Heart right ventricle (tissue), 16 donors: ENCODE data around the gene MOB3B. TPM values are rescaled to one million over a fixed set of nuclear protein-coding genes. Genes with fewer than 3 reads are reported as not detected.
A peak's percentile ranks its signal among the peaks of the same experiment; 100 is the strongest.

Source experiments
- ATAC-seq, 8 donors: fragments of 200-7000 bp; cut with Tn5 transposase; one replicate each; pipeline ENCODE4 v1.9.1; 2020; ENCODE audit warnings: mild to moderate bottlenecking in 8 of 8, moderate library complexity in 8 of 8, moderate number of reproducible peaks in 1 of 8
- DNase-seq, 2 donors: peaks; one replicate each; pipeline ENCODE4 v3.0.0-alpha.2; 2020
- H3K27ac ChIP-seq, 10 donors: fragments of 200-600 bp; sonication (generic) in 2 of 10; one replicate each; pipeline versions ENCODE4 v1.5.0 to v1.8.0; 2020 to 2022; ENCODE audit warnings: mild to moderate bottlenecking in 3 of 10
- H3K27me3 ChIP-seq, 7 donors: fragments of 200-600 bp; one replicate each; pipeline ENCODE4 v1.8.0; 2021 to 2022; ENCODE audit warnings: mild to moderate bottlenecking in 2 of 7
- H3K36me3 ChIP-seq, 9 donors: fragments of 200-600 bp; sonication (generic) in 1 of 9; one replicate each; pipeline versions ENCODE4 v1.5.0 to v1.8.0; 2020 to 2022; ENCODE audit warnings: mild to moderate bottlenecking in 2 of 9
- H3K4me1 ChIP-seq, 9 donors: fragments of 200-600 bp; sonication (generic) in 1 of 9; one replicate each; pipeline versions ENCODE4 v1.5.0 to v1.8.0; 2020 to 2022; ENCODE audit warnings: mild to moderate bottlenecking in 4 of 9
- H3K4me3 ChIP-seq, 10 donors: fragments of 200-600 bp; sonication (generic) in 2 of 10; one replicate each; pipeline versions ENCODE4 v1.5.0 to v1.8.0; 2020 to 2022; ENCODE audit warnings: mild to moderate bottlenecking in 7 of 10, moderate library complexity in 2 of 10
- H3K9me3 ChIP-seq, 11 donors: fragments of 200-600 bp in 10 of 11; sonication (generic) in 2 of 11; one replicate each; pipeline versions ENCODE4 v1.5.0 to v1.8.0; 2013 to 2022; ENCODE audit warnings: mild to moderate bottlenecking in 2 of 11, control low read depth in 1 of 11, moderate library complexity in 1 of 11
- WGBS, 2 donors: extraction: QIAGEN DNeasy Blood & Tissue Kit; methylation state at CpG; one replicate each; pipeline ENCODE4 v1.1.7; 2013; ENCODE audit warnings: inconsistent platforms in 1 of 2; 5-methylcytosine and 5-hydroxymethylcytosine counted together
- intact Hi-C, 10 donors: fragments of 100-400 bp; cut with DNase I; formaldehyde crosslinking; loops; one replicate each; pipeline versions ENCODE4 v1.11.1 to v1.14.2; 2022
- polyA plus RNA-seq, 2 donors: library from polyadenylated mRNA; stranded (reverse); fragments of 200-250 nt; gene quantifications; one replicate each; pipeline ENCODE4 v1.2.3, GENCODE V29; 2013
- total RNA-seq, 10 donors: library from RNA; stranded (reverse); fragmentation: NEBNext Ultra II Directional in 3 of 10; extraction: Animal tissue kit (Norgen Biotek cat#: 25700) in 3 of 10; gene quantifications; one replicate each; pipeline versions ENCODE4 v1.2.1 to v1.2.4, GENCODE V29; 2021 to 2023
- TF ChIP-seq, protein P1 (sequence below), 9 donors: fragments of 200-600 bp; sonication (generic) in 2 of 9; IDR thresholded peaks; one replicate each; pipeline versions ENCODE4 v1.5.0 to v1.8.0; 2021 to 2022; ENCODE audit warnings: antibody characterized with exemption in 9 of 9, mild to moderate bottlenecking in 5 of 9, moderate library complexity in 1 of 9
- donor health status: Arrhythmogenic right ventricular cardiomyopathy.
- donor health status: ischemic (EF 13 %, LVEDD 7.1; RV severe dilation, severe dysfunction).
- donor health status: healthy with polysubstance abuse.
- donor health status: DM: no; HTN: yes; CAD: no.
- donor health status: DM: no; HTN: no; CAD: no.
- donor health status: ischemic (EF 25% LVEDD 6.9; RV normal size, moderate dysfunction).
- donor health status: ischemic (EF 25% LVEDD 5.7; RV mildly dilated, moderate dysfunction).
- donor health status: healthy.
- donor health status: DM: yes; HTN: yes; CAD: no.
- donor health status: Ischemic cardiomyopathy.
- donor health status: ischemic (EF 35%, LVEDD 5.7; RV mildly dilated, moderate dysfunction).
- donor health status: nonischemic (EF 11% LVEDD 7.7; RV severe dilation, severe dysfunction).
- donor health status: DM: yes; HTN: yes; CAD: no.
- donor health status: PGD.
- donor health status: ischemic (EF 29% LVEDD 5.4; RV normal size, mild dysfunction).
- donor health status: nonischemic (EF 23%, LVEDD 6.1; RV moderate dilation, normal function).

MOB3B gene
- total and polyA plus RNA-seq, 12 donors: 0.39 to 2.3 (median 1.3) TPM

GRCh38 chr9:27432308-27432707 is 97.3 kb downstream of the MOB3B start:
- no peaks in the 10 kb centered on the region for H3K9me3 ChIP-seq
- no peaks in the 10 kb centered on the region for H3K36me3 ChIP-seq
- H3K27ac ChIP-seq: peak overlapping the region in 1 of 10 donors; percentile 51
- H3K4me1 ChIP-seq: peaks cover 0 to 52% (median 13%) of the 10 kb centered on the region in 9 donors
- no peak overlapping the region for H3K4me3 ChIP-seq
- WGBS, 2 donors: 29 to 35% methylated on average over 3 of the region's 3 CpGs
- TF ChIP-seq, protein P1, sequence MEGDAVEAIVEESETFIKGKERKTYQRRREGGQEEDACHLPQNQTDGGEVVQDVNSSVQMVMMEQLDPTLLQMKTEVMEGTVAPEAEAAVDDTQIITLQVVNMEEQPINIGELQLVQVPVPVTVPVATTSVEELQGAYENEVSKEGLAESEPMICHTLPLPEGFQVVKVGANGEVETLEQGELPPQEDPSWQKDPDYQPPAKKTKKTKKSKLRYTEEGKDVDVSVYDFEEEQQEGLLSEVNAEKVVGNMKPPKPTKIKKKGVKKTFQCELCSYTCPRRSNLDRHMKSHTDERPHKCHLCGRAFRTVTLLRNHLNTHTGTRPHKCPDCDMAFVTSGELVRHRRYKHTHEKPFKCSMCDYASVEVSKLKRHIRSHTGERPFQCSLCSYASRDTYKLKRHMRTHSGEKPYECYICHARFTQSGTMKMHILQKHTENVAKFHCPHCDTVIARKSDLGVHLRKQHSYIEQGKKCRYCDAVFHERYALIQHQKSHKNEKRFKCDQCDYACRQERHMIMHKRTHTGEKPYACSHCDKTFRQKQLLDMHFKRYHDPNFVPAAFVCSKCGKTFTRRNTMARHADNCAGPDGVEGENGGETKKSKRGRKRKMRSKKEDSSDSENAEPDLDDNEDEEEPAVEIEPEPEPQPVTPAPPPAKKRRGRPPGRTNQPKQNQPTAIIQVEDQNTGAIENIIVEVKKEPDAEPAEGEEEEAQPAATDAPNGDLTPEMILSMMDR (IDR thresholded peaks at IDR 0.05): no peak
- intact Hi-C loops: loop anchor here in 2 of 10 donors (5.0 to 10.0 kb wide), 2 partner anchors 35 to 92 kb away; partner anchors contain the start of genes IFNK (in 1 of the 2) and MOB3B (in 1 of the 2)
- DNase-seq: no peak
- no peaks in the 10 kb centered on the region for H3K27me3 ChIP-seq
- no peak for ATAC-seq

DNA sequence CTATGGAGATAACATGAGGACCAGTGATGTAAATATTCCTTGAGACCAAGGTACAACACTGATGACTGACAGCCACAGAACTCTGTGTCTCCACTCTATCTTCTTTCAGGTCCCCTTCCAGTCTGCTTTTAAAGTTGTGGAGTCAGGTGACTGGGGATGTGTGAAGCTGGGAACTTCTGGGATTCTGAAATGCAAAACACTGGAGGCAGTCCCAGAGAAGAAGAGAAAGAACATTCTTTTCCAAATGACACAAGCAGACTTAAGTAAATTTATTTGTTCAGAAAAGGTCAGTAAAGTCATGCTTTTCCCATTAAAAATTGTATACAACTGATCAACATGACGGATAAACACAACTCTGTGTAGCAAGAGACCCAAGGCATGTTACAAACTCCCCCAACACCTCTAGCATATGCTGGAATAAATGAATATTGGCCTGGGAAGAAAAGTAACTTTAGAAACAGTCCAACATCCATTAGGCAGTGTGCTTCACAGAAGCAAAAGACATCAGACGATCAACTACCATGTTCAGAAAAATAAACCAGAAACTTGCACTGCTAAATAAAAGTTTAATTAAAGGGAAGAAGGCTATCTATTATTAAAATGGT is 98.0 kb downstream of the MOB3B start:
- Histone ChIP-seq H3K4me3 (no peak overlapping the region), H3K36me3 (no peaks in the 10 kb centered on the region), H3K9me3 (no peaks in the 10 kb centered on the region), H3K27ac (peak overlapping the region in 1 of 10 donors; percentile 51), H3K27me3 (no peaks in the 10 kb centered on the region), H3K4me1 (peaks cover 0 to 55% (median 13%) of the 10 kb centered on the region in 9 donors)
- intact Hi-C loops: loop anchor here in 2 of 10 donors (5.0 to 10.0 kb wide), 2 partner anchors 34 to 93 kb away; partner anchors contain the start of genes IFNK (in 1 of the 2) and MOB3B (in 1 of the 2)
- ATAC-seq (peak in 2 of 8 donors; percentile 10 to 43), DNase-seq (no peak)
- WGBS, 2 donors: 65 to 77% methylated on average over 2 of the region's 2 CpGs
- TF ChIP-seq, protein P1 (IDR thresholded peaks at IDR 0.05): no peak

DNA sequence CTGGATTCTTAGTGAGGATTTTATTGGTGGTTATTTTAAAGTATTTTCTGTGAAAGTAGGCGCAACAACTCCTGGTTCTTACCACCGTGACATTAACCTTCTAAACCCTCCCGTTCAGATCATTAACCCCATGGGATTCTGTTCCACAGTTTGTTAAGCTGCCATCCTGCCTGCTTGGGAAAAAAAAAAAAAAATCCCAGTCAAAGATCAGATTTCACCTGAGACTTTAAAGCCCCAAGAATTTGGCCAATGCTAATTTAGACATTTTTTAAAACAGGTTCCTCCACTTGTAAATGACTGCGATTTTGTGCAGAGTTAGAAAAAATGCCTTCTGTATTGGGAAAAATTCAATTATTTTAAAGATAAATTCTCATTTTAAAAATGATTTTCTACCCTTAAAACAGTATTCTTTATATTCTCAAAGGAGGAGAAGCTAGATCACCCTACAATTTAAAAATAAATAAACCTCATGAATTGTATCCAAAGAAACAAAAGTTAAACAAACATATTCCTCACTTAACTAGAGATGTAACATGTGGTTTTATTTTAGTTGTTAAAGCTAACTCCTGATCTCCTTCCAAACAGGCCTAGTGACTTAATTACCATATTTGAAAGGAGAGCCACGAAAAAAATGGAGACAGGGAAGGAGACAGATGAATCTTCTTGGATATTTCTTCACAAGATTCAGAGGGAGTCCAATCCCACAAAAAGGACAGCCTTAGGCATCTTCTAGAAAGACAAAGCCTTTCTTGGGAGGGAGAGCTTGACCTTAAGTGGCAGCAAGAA is 98.7 kb downstream of the MOB3B start:
- no peak for DNase-seq
- peak overlapping the region in 1 of 10 donors; percentile 51 for H3K27ac ChIP-seq
- no peaks in the 10 kb centered on the region for H3K27me3 ChIP-seq
- ATAC-seq: no peak
- intact Hi-C loops: loop anchor here in 2 of 10 donors (5.0 to 10.0 kb wide), 2 partner anchors 34 to 94 kb away; partner anchors contain the start of genes IFNK (in 1 of the 2) and MOB3B (in 1 of the 2)
- 77 to 88% methylated on average over 5 of the region's 5 CpGs for WGBS, 2 donors
- H3K4me3 ChIP-seq: no peak overlapping the region
- TF ChIP-seq, protein P1 (IDR thresholded peaks at IDR 0.05): no peak
- H3K9me3 ChIP-seq: no peaks in the 10 kb centered on the region
- H3K36me3 ChIP-seq: no peaks in the 10 kb centered on the region
- peaks cover 0 to 52% (median 13%) of the 10 kb centered on the region in 9 donors for H3K4me1 ChIP-seq

DNA sequence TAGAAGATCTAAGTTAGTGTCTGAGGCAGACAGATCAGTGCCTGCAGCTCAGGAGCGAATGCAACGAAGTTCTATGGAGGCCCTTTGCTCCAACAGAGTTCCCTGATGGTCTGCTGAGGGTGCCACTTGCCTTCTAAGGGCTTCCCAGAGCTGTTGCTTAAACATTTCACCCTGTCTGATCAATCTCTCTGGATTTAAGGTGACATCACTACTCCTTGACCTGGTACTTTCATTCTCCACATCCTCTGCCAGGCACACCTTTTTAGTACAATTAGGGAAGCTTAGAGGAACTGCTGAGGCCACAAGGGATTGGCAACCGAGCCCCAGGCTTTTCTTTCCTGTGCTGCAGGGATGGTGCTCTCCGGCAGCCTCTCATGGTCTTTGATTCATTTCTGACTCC is 99.7 kb downstream of the MOB3B start:
- TF ChIP-seq, protein P1 (IDR thresholded peaks at IDR 0.05): no peak

More for the DNA sequence above, 99.7 kb downstream of the MOB3B start:
- DNase-seq (no peak), ATAC-seq (no peak)
- no peaks in the 10 kb centered on the region for H3K9me3 ChIP-seq
- H3K4me1 ChIP-seq: peaks cover 0 to 52% (median 13%) of the 10 kb centered on the region in 9 donors
- H3K27ac ChIP-seq: no peak overlapping the region
- H3K27me3 ChIP-seq: no peaks in the 10 kb centered on the region
- H3K36me3 ChIP-seq: no peaks in the 10 kb centered on the region
- H3K4me3 ChIP-seq: no peak overlapping the region
- intact Hi-C loops: loop anchor here in 3 of 10 donors (5.0 to 10.0 kb wide), 3 partner anchors 33 to 95 kb away; partner anchors contain the start of genes IFNK (in 1 of the 3) and MOB3B (in 1 of the 3)
- WGBS, 2 donors: 72 to 83% methylated on average over 4 of the region's 4 CpGs
